Stimulated activated CD4-positive, alpha-beta T cell treated with anti-CD3 and anti-CD28 coated beads, Interleukin-12 subunit alpha, Interleukin-12 subunit beta, amount 100 ng/mL, for 24 hours (primary cell): Measurements from ENCODE around the gene PLEKHA6.

Source experiments
- DNase-seq, 2 experiments: peaks; one replicate each; pipeline ENCODE4 v3.0.0-alpha.2; 2020; ENCODE audit warnings: low read depth in 2 of 2

The PLEKHA6 gene

GRCh38 chr1:204354579-204354978 is 5.2 kb downstream of the PLEKHA6 start:
- no peak for DNase-seq

GRCh38 chr1:204353213-204353910 is 6.4 kb downstream of the PLEKHA6 start:
- no peak for DNase-seq

- DNase-seq, result no peak
Measured at GRCh38 chr1:204350857-204351573, 8.7 kb downstream of the PLEKHA6 start.

GRCh38 chr1:204350312-204350711 is 9.4 kb downstream of the PLEKHA6 start:
- no peak for DNase-seq

GRCh38 chr1:204349602-204350001 is 10.1 kb downstream of the PLEKHA6 start:
- no peak for DNase-seq

- DNase-seq, result no peak
Measured at GRCh38 chr1:204348722-204349121, 11.0 kb downstream of the PLEKHA6 start.

GRCh38 chr1:204348242-204348641 is 11.5 kb downstream of the PLEKHA6 start:
- DNase-seq, result no peak

- no peak for DNase-seq
Measured at GRCh38 chr1:204345941-204346645, 13.6 kb downstream of the PLEKHA6 start.

GRCh38 chr1:204345438-204345841 is 14.3 kb downstream of the PLEKHA6 start:
- no peak for DNase-seq

- DNase-seq, result no peak
Measured at GRCh38 chr1:204344665-204345355, 14.9 kb downstream of the PLEKHA6 start.

- DNase-seq, result no peak
Measured at GRCh38 chr1:204343802-204344201, 15.9 kb downstream of the PLEKHA6 start.

GRCh38 chr1:204343247-204343646 is 16.5 kb downstream of the PLEKHA6 start:
- DNase-seq, result no peak

GRCh38 chr1:204342310-204342709 is 17.4 kb downstream of the PLEKHA6 start:
- DNase-seq, result no peak

GRCh38 chr1:204341380-204341779 is 18.3 kb downstream of the PLEKHA6 start:
- DNase-seq, result no peak

- DNase-seq, result no peak
Measured at GRCh38 chr1:204340081-204340889, 19.4 kb downstream of the PLEKHA6 start.

GRCh38 chr1:204339541-204339940 is 20.2 kb downstream of the PLEKHA6 start:
- DNase-seq, result no peak

GRCh38 chr1:204338997-204339396 is 20.7 kb downstream of the PLEKHA6 start:
- no peak for DNase-seq

- no peak for DNase-seq
Measured at GRCh38 chr1:204338360-204338759, 21.4 kb downstream of the PLEKHA6 start.

- DNase-seq, result no peak
Measured at GRCh38 chr1:204337583-204337982, 22.1 kb downstream of the PLEKHA6 start.

GRCh38 chr1:204337036-204337429 is 22.7 kb downstream of the PLEKHA6 start:
- DNase-seq, result no peak

GRCh38 chr1:204336421-204337035 is 23.2 kb downstream of the PLEKHA6 start:
- DNase-seq, result no peak
